HG02943 (cell line): ENCODE results near the gene MOCS2.

Experiments used
- ATAC-seq: cut with Tn5 transposase; IDR thresholded peaks from one replicate; pipeline ENCODE4 v1.9.1; 2021; ENCODE audit warnings: mild to moderate bottlenecking, low read depth, moderate library complexity; ENCODE audit not compliant: unreplicated experiment

Gene MOCS2

DNA sequence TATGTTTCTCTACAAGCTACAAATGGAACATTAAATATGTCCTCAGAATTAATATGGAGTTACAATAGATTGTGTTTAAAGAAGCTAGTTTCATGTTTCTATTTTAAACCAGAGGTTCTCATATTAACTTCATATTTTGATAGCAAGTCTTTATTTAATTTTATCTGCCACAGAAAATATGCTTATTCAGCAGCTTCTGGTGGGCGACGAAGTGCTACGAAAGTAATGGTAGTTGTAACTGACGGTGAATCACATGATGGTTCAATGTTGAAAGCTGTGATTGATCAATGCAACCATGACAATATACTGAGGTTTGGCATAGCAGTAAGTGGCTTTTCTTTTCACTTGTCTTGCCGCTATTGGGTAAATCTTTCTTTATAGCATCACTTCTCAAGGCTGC lies 54.2 kb downstream of the MOCS2 start:
- no peak for ATAC-seq

DNA sequence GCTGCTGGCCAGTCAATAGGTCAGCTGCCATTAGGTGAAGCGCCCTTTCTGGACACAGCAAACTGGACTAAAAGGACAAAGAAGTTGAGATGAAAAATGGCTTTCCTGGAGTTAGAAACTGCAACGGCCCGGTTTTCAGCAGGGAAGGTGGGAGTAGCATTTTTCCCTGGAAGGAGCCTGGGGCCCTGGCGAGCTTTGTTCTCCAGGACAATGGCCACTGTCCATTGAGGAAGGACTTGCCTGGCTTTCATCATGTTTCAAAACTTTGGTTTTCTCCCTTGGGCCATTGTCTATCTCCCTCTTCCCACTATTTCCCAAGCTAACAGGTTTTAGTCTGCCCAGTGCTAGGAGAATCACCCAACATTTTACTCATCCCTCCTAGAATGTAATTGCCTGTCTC lies 56.2 kb downstream of the MOCS2 start:
- no peak for ATAC-seq

DNA sequence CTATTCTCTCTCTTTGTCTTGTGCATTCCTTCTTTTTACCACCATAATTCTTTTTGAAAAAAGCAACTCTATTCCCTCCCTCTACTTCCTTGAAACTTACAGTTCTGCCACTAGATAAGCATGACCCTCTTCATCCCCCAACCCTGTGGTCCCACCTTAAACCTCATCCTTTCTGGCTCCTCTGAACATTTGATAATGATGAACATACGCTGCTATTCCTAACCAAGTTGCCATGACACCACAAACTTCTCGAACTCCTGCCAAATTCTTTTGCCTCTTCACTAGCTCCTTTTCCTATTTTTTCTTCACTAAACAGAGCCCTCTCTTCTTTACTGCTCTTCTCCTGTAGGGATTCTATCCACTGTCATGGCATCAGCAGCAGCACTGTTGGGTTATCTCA lies 57.1 kb downstream of the MOCS2 start:
- no peak for ATAC-seq

DNA sequence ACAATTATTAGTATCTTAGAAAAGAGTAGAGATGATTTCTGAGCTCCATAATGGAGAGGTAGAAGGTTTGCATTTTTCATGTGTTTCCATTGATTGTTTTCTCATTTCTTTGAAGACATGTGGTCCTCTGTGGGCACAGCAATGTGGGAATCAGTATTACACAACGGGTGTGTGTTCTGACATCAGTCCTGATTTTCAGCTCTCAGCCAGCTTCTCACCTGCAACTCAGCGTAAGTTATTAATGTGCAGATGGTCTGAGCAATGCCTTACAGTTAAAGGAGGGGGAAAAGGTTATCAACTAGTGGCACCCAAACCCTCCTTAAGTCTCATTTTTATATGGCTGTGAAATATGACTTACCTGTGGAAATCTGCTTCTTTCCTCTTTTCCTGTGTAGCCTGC lies 61.3 kb downstream of the MOCS2 start:
- no peak for ATAC-seq
